KMS-11 (cell line): ENCODE data around the gene ARFGAP1.

Experiments
- H2AFZ ChIP-seq: fragments of 200-600 bp; sonication (generic); 2 replicates; pipeline ENCODE4 v1.6.1; 2016; ENCODE audit warnings: antibody characterized with exemption, mixed run types, low read depth
- H3K27ac ChIP-seq: fragments of 200-600 bp; sonication (generic); 2 replicates; pipeline ENCODE4 v1.6.1; 2016; ENCODE audit warnings: mild to moderate bottlenecking, mixed run types
- H3K27me3 ChIP-seq: fragments of 200-600 bp; sonication (generic); 2 replicates; pipeline ENCODE4 v1.6.1; 2017; ENCODE audit warnings: mild to moderate bottlenecking, low read depth, mixed run types, moderate library complexity; ENCODE audit not compliant: insufficient read depth
- H3K36me3 ChIP-seq: fragments of 200-600 bp; sonication (generic); 2 replicates; pipeline ENCODE4 v1.6.1; 2017; ENCODE audit warnings: mild to moderate bottlenecking, mixed run types; ENCODE audit not compliant: insufficient read depth
- H3K4me1 ChIP-seq: fragments of 200-600 bp; sonication (generic); 2 replicates; pipeline ENCODE4 v1.6.1; 2016; ENCODE audit warnings: mild to moderate bottlenecking, low read depth, mixed run types; ENCODE audit not compliant: poor library complexity, severe bottlenecking
- H3K4me2 ChIP-seq: fragments of 200-600 bp; sonication (generic); 2 replicates; pipeline ENCODE4 v1.7.0; 2016; ENCODE audit warnings: mild to moderate bottlenecking, mixed run types
- H3K4me3 ChIP-seq: fragments of 200-600 bp; sonication (generic); IDR thresholded peaks from 2 replicates; pipeline ENCODE4 v1.6.1; 2017; ENCODE audit warnings: low read depth, low read length, mixed read lengths; ENCODE audit not compliant: insufficient read depth
- H3K79me2 ChIP-seq: fragments of 200-600 bp; sonication (generic); 2 replicates; pipeline ENCODE4 v1.6.1; 2016; ENCODE audit warnings: low read depth, mixed run types; ENCODE audit not compliant: insufficient read depth
- H3K9ac ChIP-seq: fragments of 200-600 bp; sonication (generic); 2 replicates; pipeline ENCODE4 v1.6.1; 2016; ENCODE audit warnings: mild to moderate bottlenecking, mixed run types
- H4K20me1 ChIP-seq: fragments of 200-600 bp; sonication (generic); 2 replicates; pipeline ENCODE4 v1.6.1; 2016; ENCODE audit warnings: mild to moderate bottlenecking, mixed run types; ENCODE audit not compliant: insufficient read depth
- CTCF ChIP-seq: fragments of 200-600 bp; sonication (generic); conservative IDR thresholded peaks from 2 replicates; pipeline ENCODE4 v1.6.1; 2017; ENCODE audit warnings: low read depth, mild to moderate bottlenecking, antibody characterized with exemption, low read length, moderate library complexity, mixed read lengths

The ARFGAP1 gene

GRCh38 chr20:63224412-63225081, 48.1 kb upstream of the ARFGAP1 start:
- Histone ChIP-seq H2AFZ (no peak overlapping the region), H3K36me3 (no peaks in the 10 kb centered on the region), H3K27ac (no peak overlapping the region), H3K4me3 (no peak overlapping the region), H4K20me1 (no peaks in the 10 kb centered on the region), H3K27me3 (peaks cover 93% of the 10 kb centered on the region), H3K9ac (no peak overlapping the region), H3K4me2 (no peak overlapping the region), H3K79me2 (no peaks in the 10 kb centered on the region), H3K4me1 (peaks cover 3% of the 10 kb centered on the region)
- TF ChIP-seq CTCF = no peak

GRCh38 chr20:63225082-63225454, 47.5 kb upstream of the ARFGAP1 start:
- no peak overlapping the region for H3K9ac ChIP-seq
- H3K4me2 ChIP-seq = no peak overlapping the region
- no peak overlapping the region for H3K4me3 ChIP-seq
- H3K27me3 ChIP-seq = peaks cover 93% of the 10 kb centered on the region
- H3K4me1 ChIP-seq = peaks cover 3% of the 10 kb centered on the region
- no peaks in the 10 kb centered on the region for H3K79me2 ChIP-seq
- no peaks in the 10 kb centered on the region for H3K36me3 ChIP-seq
- no peak for TF ChIP-seq CTCF
- H4K20me1 ChIP-seq = no peaks in the 10 kb centered on the region
- no peak overlapping the region for H2AFZ ChIP-seq
- H3K27ac ChIP-seq = no peak overlapping the region

- Histone ChIP-seq H3K4me2 (no peak overlapping the region), H3K79me2 (no peaks in the 10 kb centered on the region), H3K27me3 (peaks cover 94% of the 10 kb centered on the region), H3K4me3 (no peak overlapping the region), H3K27ac (no peak overlapping the region), H3K4me1 (peaks cover 3% of the 10 kb centered on the region), H3K36me3 (no peaks in the 10 kb centered on the region), H4K20me1 (no peaks in the 10 kb centered on the region), H3K9ac (no peak overlapping the region), H2AFZ (no peak overlapping the region)
- no peak for TF ChIP-seq CTCF
Observed at GRCh38 chr20:63226042-63226943, 46.3 kb upstream of the ARFGAP1 start.

GRCh38 chr20:63227260-63227659, 45.4 kb upstream of the ARFGAP1 start:
- Histone ChIP-seq H3K27ac (no peak overlapping the region), H3K4me2 (no peak overlapping the region), H3K4me1 (peaks cover 3% of the 10 kb centered on the region), H2AFZ (no peak overlapping the region), H3K36me3 (no peaks in the 10 kb centered on the region), H3K9ac (no peak overlapping the region), H3K4me3 (no peak overlapping the region), H3K27me3 (peaks cover 97% of the 10 kb centered on the region), H4K20me1 (no peaks in the 10 kb centered on the region), H3K79me2 (no peaks in the 10 kb centered on the region)
- TF ChIP-seq CTCF = no peak
